GM18861 (cell line): ENCODE measurements around the gene CYP2S1.
"Not testable (repeated sequence)": the region's sequence is repeated elsewhere in the genome, so short reads cannot be mapped to it uniquely, and the experiment has no call there.

ENCODE experiments used
- ATAC-seq: cut with Tn5 transposase; IDR thresholded peaks from one replicate; pipeline ENCODE4 v1.9.1; 2021; ENCODE audit not compliant: unreplicated experiment

CYP2S1 gene

GRCh38 chr19:41193430-41194156 lies 574 bp downstream of the CYP2S1 start:
- ATAC-seq = no peak

DNA sequence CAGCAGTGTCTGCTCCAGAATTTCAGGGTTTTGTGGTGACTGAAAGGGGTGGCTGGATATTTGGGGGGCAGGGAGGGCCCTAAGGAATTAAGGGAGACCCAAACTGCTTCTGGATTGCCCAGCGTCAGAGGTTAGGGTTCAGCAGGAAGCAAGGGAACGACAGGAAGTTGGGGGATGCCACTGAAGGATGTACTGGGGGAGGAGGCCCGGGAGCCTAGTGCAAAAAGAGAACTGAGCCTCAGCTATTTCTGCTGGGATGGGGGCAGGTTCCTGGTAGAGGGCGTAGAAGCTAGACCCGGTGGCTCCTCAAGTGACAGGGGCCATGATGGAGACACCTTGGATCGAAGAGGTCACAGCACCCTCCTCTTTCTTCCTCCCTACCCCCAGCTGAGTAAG lies 1.1 kb downstream of the CYP2S1 start:
- no peak for ATAC-seq

DNA sequence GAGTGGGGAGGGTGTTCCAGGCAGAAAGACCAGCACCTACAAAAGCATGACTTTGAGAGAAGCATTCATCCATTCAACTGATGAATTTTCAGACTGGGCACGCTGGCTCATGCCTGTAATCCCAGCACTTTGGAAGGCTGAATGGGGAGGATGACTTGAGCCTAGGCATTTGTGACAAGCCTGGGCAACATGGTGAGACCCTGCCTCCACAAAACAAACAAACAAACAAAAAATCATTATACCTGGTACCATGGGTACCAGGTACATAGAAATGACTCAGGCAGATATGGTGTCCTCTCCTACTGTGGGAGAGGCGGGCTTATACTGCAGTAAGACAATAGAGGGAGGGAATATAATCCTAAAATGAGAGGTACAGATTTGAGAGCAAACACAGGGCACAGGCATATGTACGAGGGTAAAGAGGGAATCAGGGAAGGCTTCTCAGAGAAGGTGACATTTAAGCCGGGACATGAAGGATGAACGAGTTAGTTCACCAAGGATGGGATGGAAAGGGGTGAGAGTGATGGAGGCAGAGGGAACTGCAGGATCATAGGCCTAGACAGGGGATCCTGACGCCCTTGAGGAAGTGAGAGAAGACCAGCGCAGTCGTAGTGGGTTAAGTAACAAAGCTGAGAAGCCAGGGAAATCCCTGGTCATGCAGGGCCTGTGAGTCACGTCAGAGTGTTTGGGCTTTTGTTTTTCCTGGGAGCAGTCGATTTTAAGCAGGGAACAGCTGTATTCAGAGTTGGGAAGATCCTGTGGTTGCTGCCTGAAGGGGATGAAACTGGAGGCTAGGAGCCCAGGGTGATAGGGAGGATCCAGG lies 2.9 kb downstream of the CYP2S1 start:
- ATAC-seq = no peak

DNA sequence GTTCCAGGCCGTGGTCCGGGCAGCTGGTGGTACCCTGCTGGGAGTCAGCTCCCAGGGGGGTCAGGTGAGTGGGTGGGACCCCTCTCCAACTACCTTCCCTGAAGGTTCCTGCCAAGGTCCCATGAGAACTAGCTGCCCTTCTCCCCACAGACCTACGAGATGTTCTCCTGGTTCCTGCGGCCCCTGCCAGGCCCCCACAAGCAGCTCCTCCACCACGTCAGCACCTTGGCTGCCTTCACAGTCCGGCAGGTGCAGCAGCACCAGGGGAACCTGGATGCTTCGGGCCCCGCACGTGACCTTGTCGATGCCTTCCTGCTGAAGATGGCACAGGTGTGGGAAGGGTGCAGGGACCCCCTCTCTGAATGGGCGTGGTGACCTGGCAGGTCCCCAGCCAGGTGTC lies 5.5 kb downstream of the CYP2S1 start:
- ATAC-seq = no peak

GRCh38 chr19:41203371-41203770 lies 10.4 kb downstream of the CYP2S1 start:
- no peak for ATAC-seq

DNA sequence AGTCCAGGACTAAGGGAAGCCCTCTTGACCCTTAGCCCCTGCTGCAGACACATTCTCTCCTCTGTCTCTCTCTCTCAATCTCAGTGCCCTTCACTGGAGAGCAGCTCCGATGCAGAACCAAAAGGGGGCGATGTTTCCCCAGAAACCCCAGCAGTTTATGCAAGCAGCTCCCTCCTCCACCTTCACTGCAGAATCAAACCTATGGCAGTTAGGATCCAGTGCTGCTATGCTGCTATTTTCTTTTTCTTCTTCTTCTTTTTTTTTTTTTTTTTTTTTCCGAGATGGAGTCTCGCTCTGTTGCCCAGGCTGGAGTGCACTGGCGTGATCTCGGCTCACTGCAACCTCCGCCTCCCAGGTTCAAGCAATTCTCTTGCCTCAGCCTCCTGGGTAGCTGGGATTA lies 11.3 kb downstream of the CYP2S1 start:
- not testable (repeated sequence) for ATAC-seq

- ATAC-seq = no peak
These were observed 13.0 kb downstream of the CYP2S1 start for GRCh38 chr19:41205995-41206394.

DNA sequence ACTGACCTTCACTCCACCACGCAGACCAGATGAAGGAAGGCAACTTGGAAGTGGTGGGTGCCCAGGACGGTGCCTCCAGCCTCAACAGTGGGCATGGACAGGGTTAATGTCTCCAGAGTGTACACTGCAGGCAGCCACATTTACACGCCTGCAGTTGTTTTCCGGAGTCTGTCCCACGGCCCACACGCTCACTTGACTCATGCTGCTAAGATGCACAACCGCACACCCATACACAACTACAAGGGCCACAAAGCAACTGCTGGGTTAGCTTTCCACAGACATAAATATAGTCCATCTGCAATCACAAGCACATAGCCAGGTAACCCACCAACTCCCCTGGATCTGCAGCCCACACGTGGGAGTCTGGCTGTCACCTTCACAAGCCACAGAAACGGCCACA lies 13.4 kb downstream of the CYP2S1 start:
- ATAC-seq = no peak

GRCh38 chr19:41206926-41207750 lies 14.1 kb downstream of the CYP2S1 start:
- no peak for ATAC-seq

DNA sequence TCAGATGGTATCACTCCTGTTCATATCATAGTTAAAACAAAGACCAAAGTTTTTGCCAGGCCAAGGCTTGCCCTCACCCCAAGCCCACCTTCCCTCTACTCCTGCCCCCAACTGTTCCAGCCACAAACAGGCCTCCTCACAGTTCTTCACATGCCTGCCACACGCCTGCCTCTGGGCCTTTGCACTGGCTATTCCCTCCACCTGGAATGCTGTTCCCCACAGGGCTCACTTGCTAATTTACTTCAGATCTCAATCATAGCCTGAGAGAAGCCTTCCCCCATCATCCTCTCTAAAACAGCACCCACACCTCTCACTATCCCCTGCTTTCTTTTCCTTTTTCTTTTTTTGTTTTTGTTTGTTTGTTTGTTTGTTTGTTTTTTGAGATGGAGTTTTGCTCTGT lies 21.1 kb downstream of the CYP2S1 start:
- no peak for ATAC-seq

DNA sequence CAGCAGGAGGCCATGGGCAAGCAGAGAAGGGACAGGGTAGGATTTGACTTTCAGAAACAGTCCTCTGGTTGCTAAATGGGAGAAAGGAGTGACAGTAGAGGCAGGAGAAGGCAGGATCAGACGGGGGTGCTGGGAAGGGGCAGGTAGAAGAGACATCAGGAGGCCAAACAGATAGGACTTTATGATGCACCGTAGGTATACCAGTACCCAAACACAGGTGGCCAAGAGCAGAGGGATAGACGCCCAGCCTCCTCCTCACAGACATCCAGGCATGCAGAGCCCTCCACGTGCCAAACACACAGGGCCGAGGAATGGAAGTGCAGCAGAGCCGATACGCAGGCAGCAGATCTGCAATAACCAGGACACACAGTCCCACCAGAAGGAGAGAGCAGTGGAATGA lies 24.7 kb downstream of the CYP2S1 start:
- no peak for ATAC-seq

DNA sequence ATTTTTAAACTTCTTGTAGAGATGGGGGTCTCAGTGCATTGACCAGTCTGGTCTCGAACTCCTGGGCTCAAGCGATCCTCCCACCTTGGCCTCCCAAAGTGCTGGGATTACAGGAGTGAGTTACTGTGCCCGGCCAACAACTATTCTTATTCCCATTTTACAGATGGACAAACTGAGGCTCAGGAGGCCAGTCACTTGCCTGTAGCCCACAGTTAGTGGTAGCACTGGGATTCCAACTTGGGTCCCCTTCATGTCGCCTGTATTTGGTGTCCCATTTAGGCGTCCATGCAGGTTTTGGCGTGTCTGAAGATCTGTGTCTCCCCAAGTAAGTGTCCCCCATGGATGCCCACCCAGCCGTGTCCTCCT lies 25.2 kb downstream of the CYP2S1 start:
- no peak for ATAC-seq

- ATAC-seq = no peak
These were observed 25.8 kb downstream of the CYP2S1 start, which contains the start of gene AXL for GRCh38 chr19:41218615-41219507. Gene AXL, plus strand, starts transcription at chr19:41219223. Its CDS starts 170 bp downstream, at chr19:41219393.

DNA sequence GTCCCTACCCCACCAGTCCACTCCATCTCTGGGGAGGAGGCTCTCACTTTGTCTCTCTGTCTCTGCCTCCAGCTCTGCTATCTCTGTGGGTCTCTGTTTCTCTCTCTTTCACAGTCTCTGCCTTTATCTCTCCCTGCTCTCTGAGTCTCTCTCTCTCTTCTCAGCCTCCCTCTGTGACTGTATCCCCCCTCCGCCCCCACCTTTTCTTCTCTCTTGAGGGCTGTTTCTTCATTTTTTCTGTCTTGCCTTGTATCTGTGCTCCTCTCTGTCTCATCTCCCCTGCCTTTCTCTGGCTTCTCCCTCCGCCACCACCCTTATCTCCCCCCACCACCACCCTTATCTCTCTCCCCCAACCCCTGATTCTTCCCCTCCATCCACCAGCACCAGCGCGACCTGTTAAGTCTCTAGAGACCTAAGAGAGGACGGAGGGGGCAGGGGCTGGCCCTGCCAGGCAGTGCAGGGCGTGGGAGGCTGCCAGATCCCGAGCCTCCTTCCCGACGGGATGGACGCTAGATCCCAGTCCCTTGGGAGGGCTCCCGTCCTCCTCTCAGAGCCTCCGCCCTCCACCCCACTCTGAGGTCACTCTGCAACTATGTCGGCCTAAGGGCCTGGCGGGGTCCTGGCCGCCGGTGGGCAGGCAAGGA lies 27.0 kb downstream of the CYP2S1 start:
- ATAC-seq = no peak

GRCh38 chr19:41220811-41221210 lies 27.8 kb downstream of the CYP2S1 start:
- ATAC-seq = no peak

GRCh38 chr19:41221514-41222205 lies 28.6 kb downstream of the CYP2S1 start:
- ATAC-seq = no peak

GRCh38 chr19:41222240-41222639 lies 29.2 kb downstream of the CYP2S1 start:
- no peak for ATAC-seq

- no peak for ATAC-seq
These were observed 30.6 kb downstream of the CYP2S1 start for GRCh38 chr19:41223431-41224234.

DNA sequence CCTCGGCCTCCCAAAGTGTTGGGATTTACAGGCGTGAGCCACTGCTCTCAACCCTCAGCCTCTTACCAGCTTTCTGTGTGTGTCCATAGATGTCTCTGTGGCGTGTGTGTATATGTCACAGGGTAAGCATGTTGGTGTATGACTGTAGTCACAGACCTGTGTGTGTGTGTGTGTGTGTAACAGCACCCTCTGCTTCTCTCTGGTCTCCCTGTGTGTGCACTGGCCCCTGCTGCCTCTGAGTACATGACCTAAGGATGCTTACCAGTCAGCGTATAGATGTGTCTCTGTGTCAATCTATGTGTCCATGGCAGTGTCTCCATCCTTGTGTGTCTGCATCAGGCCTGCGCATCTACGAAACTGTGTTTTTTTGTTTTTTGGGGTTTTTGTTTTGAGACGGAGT lies 31.6 kb downstream of the CYP2S1 start:
- ATAC-seq = no peak
